Stimulated activated CD4-positive, alpha-beta T cell treated with anti-CD3 and anti-CD28 coated beads, Interleukin-2, amount 100 ng/mL, for 24 hours (primary cell): ENCODE measurements around the gene TBX15.

Source experiments
- DNase-seq, 2 donors: peaks; one replicate each; pipeline ENCODE4 v3.0.0-alpha.2; 2020

The TBX15 gene

GRCh38 chr1:118984722-118985639 lies 3.2 kb downstream of the TBX15 start:
- DNase-seq, result no peak

GRCh38 chr1:118984086-118984721 lies 3.9 kb downstream of the TBX15 start:
- no peak for DNase-seq

GRCh38 chr1:118983558-118984041 lies 4.5 kb downstream of the TBX15 start:
- DNase-seq, result no peak

- DNase-seq, result no peak
These were observed 5.2 kb downstream of the TBX15 start for GRCh38 chr1:118982821-118983557.

- DNase-seq, result no peak
These were observed 5.9 kb downstream of the TBX15 start for GRCh38 chr1:118982266-118982665.

- no peak for DNase-seq
These were observed 6.7 kb downstream of the TBX15 start for GRCh38 chr1:118981436-118981835.

GRCh38 chr1:118979754-118980575 lies 8.2 kb downstream of the TBX15 start:
- no peak for DNase-seq

- no peak for DNase-seq
These were observed 9.0 kb downstream of the TBX15 start for GRCh38 chr1:118978914-118979701.

- no peak for DNase-seq
These were observed 10.5 kb downstream of the TBX15 start for GRCh38 chr1:118977600-118977999.

- DNase-seq, result no peak
These were observed 13.5 kb downstream of the TBX15 start for GRCh38 chr1:118974661-118975060.

GRCh38 chr1:118973531-118974137 lies 14.5 kb downstream of the TBX15 start:
- DNase-seq, result no peak

GRCh38 chr1:118973032-118973431 lies 15.1 kb downstream of the TBX15 start:
- no peak for DNase-seq

GRCh38 chr1:118970451-118970850 lies 17.7 kb downstream of the TBX15 start:
- DNase-seq, result no peak

- DNase-seq, result no peak
These were observed 24.4 kb downstream of the TBX15 start for GRCh38 chr1:118963456-118964430.

GRCh38 chr1:118963138-118963455 lies 25.0 kb downstream of the TBX15 start:
- no peak for DNase-seq

GRCh38 chr1:118961156-118961555 lies 27.0 kb downstream of the TBX15 start:
- DNase-seq, result no peak

GRCh38 chr1:118960567-118961136 lies 27.5 kb downstream of the TBX15 start:
- DNase-seq, result no peak

GRCh38 chr1:118960026-118960561 lies 28.0 kb downstream of the TBX15 start:
- no peak for DNase-seq

- no peak for DNase-seq
These were observed 29.1 kb downstream of the TBX15 start for GRCh38 chr1:118958937-118959631.
